GM04504 (cell line): ENCODE measurements around the gene ERVW-1.

Source experiments
- DNase-seq: peaks from one replicate; pipeline ENCODE4 v3.0.0-alpha.2; 2012; ENCODE audit warnings: low read depth

ERVW-1 gene

DNA sequence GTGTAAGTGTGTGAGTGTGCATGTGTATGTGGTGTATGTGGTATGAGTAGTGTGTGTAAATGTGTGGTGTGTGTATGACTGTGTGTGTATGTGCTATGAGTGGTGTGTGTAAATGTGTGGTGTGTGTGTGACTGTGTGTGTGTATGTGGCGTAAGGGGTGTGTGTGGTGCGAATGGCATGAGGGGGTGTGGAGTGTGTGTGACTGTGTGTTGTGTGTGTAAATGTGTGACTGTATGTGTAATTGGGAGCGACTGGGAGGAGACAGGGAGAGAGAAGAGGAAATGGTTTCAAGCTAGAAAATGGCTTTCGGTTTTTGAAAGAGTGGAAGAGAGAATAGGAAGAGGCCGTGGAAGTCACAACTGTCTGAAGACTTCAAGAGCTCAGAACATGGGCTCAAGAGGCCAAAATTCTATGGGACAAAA, 54.0 kb downstream of the ERVW-1 start:
- DNase-seq = no peak

- DNase-seq = no peak
These were observed 54.8 kb downstream of the ERVW-1 start for GRCh38 chr7:92422926-92423325.

- no peak for DNase-seq
These were observed 55.9 kb downstream of the ERVW-1 start for GRCh38 chr7:92421676-92422435.
